ENCODE data around the gene SREBF2.
A peak's percentile ranks its signal among the peaks of the same experiment; 100 is the strongest.

Gene SREBF2

DNA sequence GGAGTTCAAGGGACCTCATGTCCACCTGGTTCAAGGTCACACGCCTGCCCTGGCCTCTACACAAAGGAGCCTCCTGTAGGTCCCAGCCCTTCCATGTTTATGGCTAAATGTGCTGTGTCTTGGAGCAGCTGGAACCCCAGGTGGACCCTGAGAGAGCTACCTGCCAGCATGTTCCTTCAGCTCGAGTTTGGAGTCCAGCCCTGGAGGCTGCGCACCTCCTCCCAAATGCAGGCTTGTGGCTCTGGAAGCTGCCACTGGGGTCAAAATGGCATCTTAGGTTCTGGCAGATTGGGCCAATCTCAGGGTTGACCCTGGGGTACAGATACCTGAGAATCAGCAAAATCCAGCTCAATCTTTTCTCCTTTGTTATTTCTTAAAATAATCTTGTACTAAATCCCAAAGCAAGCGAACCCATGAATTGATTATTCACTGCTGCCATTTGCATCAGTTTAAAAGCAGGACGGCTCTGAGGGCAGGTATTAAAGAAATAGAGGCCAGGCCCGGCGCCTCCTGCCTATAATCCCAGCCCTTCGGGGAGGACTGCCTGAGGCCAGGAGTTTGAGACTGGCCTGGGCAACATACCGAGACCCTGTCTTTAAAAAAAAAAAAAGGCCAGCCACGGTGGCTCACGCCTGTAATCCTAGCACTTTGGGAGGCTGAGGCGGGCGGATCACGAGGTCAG lies 90.8 kb downstream of the SREBF2 start:
- no peak for DNase-seq

- DNase-seq, result peak; percentile 74
Measured at GRCh38 chr22:41925783-41926460, 93.0 kb downstream of the SREBF2 start.

- no peak for DNase-seq
Measured at GRCh38 chr22:41927813-41928212, 94.9 kb downstream of the SREBF2 start.

- DNase-seq, result no peak
Measured at GRCh38 chr22:41928593-41929417, 95.9 kb downstream of the SREBF2 start.

GRCh38 chr22:41929418-41929810 lies 96.5 kb downstream of the SREBF2 start:
- DNase-seq, result no peak

DNA sequence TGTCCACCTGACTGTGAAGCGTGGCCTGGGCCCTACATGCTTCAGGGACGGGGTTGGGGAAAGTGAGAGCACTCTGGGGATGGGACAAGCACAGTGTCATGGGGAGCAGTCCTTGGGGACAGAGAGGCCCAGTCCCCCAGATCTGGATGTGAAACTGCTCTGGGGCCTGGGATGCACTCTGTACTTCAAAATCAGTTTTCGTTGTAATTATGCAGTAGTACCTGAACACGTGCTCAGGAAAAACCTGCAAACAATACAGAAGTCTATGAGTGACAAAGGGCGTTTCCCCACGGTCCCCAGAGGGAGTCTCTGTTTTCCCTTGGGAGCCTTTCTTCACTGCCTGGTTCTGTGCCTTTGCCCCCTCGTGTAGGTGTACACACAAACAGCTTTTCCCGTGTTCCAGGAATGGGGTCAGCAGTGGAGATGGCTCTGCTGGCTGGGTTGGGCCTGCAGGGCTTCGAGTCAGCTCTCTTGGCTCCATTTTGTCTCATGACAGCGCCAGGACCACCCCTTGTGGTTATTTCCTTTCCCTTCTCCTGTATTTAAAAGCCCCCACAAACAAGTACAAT lies 98.9 kb downstream of the SREBF2 start:
- no peak for DNase-seq

DNA sequence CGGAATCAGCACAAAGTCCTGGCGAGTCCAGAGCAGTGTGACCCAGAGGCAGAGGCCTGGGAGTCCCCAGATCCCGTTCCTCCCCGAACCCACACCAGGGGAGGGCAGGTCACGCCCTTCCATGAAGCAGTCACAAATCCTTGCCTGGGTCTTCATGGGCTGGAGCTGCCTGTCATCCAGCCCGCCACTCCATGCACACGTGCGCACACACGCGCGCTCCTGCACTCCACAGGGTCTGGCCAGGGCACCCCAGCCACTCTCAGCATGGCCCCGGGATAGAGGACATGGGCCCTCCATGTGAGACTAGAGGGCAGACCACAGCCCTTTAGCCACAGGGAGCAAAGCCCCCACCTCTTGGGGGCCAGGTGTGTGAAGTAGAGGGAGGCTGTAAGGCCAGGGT lies 99.4 kb downstream of the SREBF2 start:
- DNase-seq, result no peak

DNA sequence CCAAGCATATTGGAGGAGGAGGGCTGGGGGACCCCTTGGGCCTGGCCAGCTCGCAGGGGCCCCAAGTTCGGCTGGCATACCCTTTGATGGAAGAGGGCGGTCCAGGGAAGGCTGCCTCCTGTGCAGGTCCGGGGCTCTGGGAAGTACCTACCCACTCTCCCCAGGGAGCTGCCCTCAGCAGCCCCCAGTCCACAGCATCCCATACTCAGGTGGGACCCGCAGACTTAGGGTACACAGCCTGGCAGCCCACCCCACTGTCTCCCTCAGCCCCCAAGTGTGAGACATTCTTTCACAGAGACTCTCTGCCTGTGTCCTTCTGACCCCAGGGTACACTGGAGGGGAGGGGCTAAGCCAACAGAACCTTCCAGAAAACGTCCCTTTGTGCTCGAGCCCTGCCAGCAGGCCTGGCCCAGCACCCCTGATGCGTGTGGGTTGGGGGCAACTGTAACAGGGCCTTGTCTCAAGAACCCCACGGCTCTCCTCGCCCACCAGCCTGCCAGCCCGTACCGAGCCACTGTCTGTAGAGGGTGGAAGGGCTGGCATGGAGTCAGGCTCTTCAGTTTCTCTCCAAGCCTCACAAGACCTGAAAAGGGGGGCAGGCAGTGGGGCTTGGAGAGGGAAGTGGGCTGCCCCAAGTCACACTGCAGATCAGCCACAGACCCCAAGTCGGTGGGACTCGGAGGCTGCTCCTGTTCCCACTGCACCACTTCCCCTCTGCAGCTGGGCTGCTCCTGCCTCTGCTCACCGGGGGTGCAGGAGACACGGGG lies 100.7 kb downstream of the SREBF2 start:
- DNase-seq, result no peak

GRCh38 chr22:41934284-41935014 lies 101.5 kb downstream of the SREBF2 start:
- DNase-seq, result no peak

GRCh38 chr22:41935015-41935351 lies 102.1 kb downstream of the SREBF2 start:
- no peak for DNase-seq

DNA sequence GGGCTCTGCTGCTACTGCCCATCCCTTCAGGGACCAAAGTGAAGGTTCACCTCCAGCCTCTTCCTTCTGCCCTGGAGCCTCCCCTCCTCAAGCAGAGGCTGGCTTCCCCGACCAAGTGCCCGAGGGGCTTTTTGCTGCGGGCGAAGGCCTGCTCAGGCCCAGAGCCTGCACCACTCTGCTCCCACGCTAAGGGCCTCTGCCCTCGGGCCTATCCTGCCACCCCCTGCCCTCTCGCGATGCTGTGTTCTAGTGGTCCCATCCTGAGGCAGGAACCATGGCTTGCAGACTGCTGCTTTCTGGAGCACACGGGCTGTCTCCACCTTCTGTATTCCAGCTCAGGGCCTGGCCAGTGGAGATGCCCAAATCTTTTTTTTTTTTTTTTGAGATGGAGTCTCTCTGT lies 102.6 kb downstream of the SREBF2 start:
- DNase-seq, result no peak

DNA sequence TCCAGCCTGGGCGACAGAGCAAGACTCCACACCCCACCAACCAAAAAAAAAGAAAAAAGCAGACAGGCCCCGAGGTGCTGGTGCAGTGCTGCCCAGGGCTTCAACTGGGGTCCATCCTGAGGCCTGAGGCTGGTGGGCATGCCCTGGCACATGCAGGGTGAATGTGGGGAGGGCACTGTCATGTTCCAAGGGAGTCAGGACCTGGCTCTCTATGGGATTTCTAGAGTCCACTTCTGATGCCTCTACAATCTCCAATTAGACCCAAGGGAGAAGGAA lies 103.9 kb downstream of the SREBF2 start:
- no peak for DNase-seq

GRCh38 chr22:41939981-41940831 lies 107.3 kb downstream of the SREBF2 start:
- DNase-seq, result peak; percentile 82

DNA sequence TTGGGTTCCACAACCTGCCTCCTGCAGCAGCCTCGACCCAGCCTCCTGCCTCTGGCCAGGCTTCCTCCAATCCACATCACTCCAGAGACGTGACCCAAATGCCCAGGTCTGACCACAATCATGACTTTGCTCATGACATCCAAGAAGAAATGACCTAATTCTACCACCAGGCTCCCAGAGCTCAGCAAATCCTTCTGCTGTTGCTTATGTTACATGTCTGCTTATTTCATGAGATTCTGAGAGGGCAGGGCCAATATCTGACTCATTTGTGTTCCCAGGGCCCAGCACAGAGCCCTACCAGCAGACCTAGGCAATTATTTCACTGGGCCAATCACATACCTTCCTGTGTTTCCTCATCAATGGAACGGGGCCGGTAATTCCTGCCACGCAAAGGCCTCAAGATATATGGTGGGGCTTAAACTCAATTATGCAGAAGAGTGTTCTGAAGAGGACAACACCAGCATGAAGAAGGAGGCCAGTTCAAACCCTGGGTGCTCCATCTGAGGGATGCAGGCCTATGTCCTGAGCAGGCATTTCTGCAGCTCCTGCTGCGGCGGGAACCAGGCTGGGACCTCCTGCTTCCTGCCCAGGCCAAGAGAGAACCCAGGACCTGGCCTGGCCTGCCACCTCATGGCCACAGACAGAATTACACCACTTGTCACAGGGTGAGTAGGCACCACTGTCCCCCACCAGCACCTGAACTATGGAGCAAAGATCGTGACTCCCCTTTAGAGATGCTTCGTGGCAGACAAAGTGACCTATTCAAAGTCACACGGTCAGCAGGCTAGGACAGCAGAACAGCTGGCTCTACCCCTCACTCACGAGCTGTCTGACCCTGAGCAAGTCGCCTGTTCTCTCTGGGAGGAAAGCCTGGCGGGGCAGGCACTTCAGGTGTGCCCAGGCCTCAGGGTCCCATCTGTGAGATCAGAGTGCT lies 108.2 kb downstream of the SREBF2 start:
- DNase-seq, result peak; percentile 82

- DNase-seq, result no peak
Measured at GRCh38 chr22:41943661-41944209, 110.8 kb downstream of the SREBF2 start.

DNA sequence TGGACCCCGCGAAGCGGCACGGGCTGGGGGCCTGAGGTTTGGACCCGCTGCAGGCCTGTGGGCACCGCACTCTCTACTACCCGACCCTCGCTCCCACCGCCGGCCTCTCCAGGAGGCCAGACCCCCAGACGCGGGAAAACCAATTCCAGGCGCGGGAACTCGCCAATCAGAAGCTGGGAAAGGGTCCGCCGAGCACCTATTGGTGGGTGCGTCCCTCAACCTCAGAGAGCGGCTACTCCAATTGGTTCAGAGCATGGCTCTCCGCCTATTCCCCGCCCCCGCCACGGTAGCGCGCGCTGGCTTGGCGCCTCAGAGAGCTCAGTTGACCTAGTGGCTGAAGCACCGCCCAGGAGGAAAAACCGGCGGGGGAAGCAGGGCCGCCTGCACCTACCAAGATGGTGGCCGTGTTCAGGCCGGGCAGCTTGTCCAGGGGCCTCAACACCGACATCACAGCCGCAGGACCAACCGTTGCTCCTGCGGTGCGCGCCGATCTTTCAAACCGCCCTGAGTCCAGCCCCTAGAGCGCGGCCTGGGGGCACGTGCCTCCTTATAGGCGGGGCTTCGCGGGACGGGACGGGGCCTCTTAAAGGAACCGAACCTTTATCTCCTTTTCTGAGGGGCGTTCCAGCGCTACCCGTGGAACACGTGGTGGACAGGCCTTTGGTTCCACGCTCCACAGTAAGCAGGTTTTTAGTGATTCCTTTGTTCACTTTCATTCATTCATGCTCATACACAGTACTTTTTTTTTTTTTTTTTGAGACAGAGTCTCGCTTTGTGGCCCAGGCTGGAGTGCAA lies 113.9 kb downstream of the SREBF2 start, which contains the start of gene CENPM:
Gene CENPM (minus strand): TSS at position 524 of the 795 bp plus-strand sequence. CDS start 76 bp downstream, at position 448.
- DNase-seq, result peak; percentile 93

DNA sequence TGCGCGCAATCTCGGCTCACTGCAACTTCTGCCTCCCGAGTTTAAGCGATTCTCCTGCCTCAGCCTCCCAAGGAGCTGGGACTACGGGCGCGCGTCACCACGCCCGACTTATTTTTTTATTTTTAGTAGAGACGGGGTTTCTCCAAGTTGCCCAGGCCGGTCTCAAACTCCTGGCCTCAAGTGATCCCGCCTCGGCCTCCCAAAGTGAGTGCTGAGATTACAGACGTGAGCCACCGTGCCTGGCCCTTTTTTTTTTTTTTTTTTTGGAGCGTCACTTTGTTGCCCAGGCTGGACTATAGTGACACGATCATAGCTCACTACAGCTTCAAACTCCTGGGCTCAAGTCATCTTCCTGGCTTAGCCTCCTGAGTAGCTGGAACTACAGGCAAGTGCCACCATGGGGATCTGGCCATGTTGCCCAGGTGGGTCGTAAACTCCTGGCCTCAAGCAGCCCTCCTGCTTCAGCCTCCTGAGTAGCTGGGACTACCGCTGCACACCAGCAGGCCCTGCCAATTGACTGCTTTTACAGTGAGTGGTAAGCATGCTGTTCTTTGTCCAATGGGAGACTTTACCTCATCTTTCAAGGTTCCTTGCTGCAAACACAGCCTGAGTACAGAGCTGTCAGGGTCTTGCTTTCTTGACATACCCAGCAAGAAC lies 114.6 kb downstream of the SREBF2 start:
- DNase-seq, result no peak

DNA sequence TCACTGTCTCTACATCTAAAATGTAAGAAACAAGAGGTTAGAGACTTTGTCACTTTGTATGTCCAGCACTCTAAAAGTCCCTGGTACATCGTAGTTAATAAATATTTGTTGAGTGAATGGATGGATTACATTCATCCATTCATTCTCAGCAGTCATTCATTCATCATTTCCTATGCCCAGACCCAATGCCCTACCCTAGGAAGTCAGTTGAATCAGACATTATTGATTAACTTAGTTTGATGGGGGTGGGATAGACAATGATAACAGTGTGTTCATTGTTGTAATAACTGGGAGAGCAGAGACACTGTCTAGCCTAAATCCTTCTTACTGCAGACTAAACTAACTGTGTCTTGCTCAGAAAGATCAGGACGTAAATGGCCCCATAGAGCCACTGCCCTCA lies 115.2 kb downstream of the SREBF2 start:
- DNase-seq, result no peak
